GM21576 (cell line): Measurements from ENCODE around the gene SV2B.
"Not testable (repeated sequence)": the region's sequence is repeated elsewhere in the genome, so short reads cannot be mapped to it uniquely, and the experiment has no call there.

Experiments used
- ATAC-seq: cut with Tn5 transposase; IDR thresholded peaks from one replicate; pipeline ENCODE4 v1.9.1; 2021; ENCODE audit warnings: mild to moderate bottlenecking, moderate library complexity; ENCODE audit not compliant: unreplicated experiment

The SV2B gene, protein sequence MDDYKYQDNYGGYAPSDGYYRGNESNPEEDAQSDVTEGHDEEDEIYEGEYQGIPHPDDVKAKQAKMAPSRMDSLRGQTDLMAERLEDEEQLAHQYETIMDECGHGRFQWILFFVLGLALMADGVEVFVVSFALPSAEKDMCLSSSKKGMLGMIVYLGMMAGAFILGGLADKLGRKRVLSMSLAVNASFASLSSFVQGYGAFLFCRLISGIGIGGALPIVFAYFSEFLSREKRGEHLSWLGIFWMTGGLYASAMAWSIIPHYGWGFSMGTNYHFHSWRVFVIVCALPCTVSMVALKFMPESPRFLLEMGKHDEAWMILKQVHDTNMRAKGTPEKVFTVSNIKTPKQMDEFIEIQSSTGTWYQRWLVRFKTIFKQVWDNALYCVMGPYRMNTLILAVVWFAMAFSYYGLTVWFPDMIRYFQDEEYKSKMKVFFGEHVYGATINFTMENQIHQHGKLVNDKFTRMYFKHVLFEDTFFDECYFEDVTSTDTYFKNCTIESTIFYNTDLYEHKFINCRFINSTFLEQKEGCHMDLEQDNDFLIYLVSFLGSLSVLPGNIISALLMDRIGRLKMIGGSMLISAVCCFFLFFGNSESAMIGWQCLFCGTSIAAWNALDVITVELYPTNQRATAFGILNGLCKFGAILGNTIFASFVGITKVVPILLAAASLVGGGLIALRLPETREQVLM

DNA sequence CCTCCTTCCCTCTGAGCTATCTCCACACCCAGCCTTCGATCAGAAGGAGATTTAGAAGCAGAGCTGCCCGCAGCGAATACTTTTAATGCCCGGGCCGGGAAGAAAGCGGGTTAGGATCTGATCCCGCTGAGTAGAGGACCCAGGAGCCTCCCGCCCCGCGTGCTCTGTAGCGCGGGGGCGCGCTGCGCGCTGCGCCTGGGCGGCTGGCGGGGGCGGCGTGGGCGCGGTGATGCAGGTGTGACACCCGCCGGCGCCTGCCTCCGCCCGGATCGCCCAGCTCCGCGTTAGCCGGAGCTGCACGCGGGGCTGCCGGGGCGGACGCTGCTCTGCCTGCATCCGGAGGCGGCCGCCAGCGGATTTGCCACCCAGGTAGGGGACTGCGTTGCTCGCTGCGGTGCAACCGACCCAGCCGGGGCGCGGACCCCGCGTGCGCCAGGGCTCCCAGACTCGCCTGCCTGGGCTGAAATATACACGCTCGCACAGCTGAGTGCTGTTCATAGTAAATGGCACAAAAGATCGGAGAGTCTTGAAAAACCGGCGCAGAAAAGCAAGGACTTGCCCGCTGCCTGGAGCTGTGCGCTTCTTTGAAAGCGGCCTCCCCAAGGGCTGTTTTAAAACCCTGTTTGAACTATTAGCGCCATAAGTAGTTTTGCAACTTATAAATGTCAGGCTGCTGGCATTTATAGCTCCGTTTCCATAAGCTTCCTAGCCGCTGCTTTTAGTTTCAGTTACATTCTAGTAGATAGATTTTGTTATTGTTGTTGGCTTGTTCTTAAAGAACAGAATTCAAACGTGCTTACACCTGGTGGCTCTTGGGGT, at the start of gene SV2B:
TSS of gene SV2B (plus strand) at position 263 of the 819 bp plus-strand sequence. CDS start 126,007 bp downstream, outside the sequence.
- peak; percentile 60 for ATAC-seq

DNA sequence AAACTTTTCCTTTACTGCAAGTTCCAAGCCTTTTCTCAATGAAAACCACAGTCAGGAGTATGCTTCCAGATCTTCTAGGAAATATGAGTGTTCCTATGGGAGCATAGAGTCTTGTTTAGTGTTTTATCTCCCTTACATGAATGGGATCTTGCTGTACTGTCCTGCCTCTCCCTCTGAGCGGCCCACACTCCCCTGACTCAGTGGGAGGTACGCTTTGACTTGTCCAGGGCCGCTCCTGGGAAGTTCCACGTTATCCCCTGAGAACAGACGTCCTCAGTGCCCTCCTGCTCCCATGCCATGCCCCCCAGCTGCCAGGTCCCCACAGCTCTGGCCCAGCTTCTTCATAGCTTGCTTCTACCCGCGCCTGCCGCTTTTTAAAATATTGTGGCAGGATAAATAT, 48.8 kb upstream of the SV2B start:
- no peak for ATAC-seq

DNA sequence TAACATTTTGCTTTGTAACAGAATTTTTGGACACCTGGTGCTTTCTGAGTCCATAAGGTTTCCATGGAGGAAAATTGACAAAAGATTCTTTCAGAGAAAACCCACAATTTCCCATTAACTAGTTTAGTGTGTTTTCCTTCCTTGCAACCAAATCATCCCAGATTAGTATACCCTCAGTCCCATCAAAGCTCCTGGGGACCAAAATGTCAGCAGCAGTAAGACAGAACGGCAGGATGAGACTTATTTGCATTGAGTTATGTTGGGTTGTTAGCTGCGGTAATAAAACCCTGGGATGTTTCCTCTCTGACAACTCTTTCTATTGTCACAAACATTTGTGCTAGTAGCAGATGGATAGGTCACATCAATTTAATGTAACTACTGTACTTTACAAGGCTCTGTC, 45.2 kb upstream of the SV2B start:
- ATAC-seq: no peak

DNA sequence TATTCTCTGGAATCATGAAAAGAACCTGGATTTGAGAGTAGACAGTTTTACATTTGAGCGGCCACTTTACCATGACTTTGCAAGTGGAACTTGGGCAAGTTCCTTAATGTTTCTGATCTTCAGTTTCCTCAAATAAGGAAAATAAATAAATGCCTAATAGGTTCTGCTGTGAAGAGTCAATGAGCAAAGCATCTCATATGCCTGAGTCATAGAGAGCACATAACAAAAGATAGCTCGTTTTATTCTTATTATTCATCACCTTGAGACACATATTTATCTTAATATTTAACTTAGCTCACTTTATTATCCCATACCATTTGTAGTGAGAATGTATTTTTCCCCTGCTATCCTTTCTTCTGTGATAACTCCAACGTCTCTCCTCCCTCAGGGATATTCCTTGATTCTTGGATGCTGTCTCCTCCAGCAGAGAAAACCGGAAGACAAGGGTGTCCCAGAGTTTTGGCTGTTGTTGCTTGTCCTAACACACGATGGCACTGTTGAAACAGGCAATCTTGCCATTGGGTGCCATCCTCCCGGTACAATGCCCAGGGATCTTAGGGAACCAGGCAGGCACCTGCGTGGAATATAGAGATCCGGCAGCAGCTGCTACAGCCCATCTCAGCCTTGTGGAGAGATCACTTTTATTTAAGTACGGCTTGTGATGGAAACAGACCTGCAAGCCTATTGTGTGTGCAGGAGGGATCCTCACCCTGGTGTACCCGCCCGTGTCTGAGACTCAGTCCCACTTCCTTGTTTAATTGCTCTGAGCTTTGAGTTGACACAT, 44.3 kb upstream of the SV2B start:
- ATAC-seq: no peak

DNA sequence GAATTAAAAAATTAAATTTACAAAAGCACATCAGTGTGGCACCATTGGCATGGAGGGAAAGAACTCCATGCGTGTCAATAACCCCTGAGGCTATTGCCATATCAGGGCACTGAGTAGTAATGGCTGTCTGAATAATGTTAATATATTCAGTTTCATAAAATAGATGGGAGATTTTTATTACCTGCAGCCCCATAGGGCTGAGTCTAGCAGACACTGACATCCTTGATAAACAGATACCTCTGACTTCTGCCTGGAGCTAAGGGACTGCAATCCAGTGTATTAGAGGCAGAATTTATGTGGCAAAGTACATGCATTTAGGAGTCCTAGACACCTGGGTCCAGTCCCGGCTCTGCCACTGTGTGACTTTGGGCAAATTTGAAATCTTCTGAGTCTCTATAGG, 38.8 kb upstream of the SV2B start:
- no peak for ATAC-seq

DNA sequence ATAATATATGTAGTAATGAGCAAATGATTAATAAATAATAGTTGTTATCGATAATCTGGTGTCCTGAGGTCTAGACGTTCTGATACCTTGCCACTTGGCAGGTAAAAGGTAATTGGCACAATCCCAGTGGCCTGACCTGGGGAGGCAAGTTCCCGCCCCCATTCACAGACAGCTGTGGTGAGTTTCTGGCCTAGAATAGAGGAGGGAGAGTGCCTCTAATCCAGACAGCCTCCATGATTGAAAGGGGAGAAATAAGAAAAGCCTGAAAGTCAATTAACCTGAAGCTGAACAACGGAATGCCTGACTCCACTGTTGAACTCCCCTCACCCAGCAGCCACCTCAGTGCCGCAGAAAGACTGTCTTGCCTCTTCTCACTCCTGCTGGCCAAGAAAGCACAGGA, 38.1 kb upstream of the SV2B start:
- ATAC-seq: no peak

DNA sequence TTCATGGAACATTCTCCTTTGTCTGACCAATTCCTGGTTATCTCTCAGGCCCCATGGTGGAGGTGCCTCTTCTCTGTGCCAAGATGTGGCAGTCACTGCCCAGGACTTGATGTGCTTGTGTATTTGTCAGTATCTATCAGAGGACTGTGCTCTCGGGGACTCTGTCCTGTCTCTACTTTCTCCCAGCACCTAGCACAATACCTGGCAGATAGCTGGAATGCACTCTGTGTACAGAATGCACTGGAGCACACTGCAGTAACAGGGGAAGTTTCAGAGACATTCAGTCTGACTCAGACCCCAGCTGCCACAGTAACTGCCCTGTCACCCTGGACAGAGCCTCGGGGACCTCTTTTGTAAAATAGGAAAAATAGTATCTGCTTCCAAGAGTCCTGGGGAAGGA, 34.6 kb upstream of the SV2B start:
- no peak for ATAC-seq

DNA sequence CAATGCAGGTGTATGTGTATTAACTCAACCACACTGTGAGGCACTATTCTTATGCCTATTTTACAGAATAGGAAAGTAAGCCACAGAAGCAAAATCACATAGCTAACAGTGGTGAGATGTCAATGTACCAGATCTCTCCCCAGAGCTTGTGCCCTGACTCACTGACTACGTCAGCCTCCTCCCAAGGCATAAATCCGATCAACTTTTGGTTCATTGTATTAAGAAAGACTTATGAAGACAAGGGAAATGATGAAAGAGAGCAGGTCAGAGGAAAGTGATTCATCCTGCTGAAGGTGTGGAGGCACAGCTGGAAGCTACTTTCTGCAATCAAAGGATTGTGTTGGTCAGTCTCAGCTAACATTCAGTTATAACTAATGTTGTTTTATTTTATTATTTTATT, 33.0 kb upstream of the SV2B start:
- ATAC-seq: no peak

DNA sequence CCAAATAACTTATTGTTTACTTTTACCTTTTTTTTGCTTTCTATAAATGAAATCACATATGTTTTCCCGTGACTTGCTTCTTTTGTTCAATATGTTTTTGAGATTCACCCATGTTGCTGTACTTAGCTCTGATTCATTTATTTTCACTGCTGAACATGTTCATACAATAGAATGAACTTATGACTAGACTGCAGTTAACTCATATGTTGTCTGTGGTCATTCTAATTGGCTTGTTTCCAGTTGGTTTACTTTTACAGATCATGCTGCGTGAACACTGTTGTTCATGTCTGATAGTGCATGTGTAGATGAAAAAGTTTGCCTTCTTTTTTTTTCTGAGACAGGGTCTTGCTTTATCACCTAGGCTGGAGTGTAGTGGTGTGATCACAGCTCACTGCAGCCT, 31.6 kb upstream of the SV2B start:
- ATAC-seq: no peak

DNA sequence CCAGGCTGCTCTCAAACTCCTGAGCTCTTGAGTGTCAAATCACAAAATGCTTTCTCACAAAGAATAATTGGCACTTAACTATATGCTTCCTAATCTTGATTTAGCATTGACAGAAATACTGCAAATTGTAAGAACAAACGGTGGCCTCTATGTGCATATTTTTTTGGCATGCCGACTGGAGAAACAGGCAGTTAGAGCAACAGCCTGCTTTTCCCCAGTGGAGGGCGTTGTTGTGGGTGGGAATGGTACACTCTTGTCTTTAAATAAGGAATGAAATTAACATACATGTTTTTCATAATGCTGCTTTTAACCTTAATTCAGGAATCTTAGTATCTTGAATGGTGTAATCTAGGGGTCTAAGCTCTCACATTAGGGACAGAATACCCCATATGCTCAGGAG, 31.1 kb upstream of the SV2B start:
- ATAC-seq: no peak

DNA sequence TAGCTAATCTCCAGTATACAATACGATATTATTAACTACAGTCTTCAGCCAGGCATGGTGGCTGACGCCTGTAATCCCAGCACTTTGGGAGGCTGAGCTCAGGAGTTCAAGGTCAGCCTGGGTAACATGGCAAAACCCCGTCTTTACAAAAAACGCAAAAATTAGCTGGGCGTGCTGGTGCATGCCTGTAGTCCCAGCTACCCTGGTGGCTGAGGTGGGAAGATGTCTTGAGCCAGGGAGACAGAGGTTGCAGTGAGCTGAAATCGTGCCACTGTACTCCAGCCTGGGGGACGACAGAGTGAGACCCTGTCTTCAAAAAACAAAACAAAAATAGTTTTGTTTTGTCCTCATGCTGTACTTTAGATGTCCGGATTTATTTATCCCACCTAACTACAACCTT, 29.2 kb upstream of the SV2B start:
- ATAC-seq: no peak

DNA sequence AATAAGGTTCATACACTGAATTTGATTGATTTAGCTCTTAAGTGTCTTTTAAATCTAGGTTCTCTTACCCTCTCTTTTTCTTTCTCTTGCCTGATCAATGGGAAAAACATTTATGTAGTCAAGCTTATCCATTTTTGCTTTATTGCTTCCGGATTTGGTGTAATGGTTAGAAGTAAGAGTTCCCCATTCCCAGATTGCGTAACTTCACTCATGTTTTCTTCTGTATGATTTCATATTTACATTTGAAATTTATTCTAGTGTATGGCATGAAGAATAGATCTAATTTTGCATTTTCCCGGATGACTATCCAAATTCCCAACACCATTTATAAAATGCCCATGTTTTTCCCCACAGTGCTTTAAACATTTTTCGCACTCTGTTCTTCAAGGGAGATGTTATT, 27.9 kb upstream of the SV2B start:
- ATAC-seq: no peak

DNA sequence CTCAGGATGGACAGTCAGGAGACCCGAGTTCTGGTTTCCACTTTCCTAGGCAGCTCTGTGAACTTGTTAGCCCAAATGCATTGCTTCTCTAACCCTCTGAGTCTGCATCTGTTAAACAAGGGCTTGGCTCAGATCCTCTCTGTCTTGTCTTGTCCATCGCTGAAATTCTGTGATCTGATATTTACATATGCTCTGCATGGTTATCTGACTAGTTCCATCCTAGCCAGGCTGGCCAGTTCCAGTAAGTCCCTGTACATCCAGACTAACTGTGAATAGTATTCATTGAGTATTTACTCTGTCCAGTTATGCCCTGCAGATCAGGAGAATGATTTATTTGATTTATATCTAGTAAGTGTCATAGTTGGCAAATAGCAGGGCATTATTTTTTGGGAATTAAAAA, 27.0 kb upstream of the SV2B start:
- no peak for ATAC-seq

DNA sequence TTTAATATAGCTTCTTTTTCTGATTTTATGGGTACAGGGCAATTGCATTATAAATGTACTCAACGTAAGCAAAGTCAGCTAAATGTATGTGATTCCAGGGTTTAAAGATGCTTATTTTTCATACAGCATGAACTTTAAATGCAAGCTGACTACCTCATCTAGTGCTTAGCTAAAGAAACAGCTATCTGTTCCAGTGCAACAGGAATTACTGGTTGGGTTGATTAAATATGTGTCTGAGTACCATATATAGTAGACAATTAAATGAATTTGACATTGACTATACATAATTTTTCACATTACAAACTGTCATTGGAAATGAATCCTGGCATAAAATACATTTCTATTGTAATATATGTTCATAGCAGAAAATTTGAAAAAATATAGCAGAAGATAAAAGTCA, 26.3 kb upstream of the SV2B start:
- ATAC-seq: no peak

DNA sequence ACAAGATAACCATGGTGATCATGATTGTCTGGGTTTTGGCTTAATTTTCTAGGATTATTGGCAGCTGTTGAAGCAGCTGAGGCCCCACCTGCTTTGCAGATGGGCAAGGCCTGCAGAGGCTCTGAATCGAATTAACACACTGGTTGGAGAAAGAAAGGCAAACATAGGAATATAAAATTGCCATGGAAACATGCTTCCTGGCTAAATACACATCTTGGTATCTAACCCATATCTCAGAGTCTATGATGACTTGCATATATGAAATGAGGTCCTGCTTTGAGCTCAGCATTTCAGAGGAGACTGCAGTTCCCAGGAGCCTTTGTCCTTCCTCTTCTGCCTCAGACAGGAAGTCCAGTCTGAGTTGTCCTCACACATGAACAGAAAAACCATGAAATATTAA, 24.3 kb upstream of the SV2B start:
- no peak for ATAC-seq

DNA sequence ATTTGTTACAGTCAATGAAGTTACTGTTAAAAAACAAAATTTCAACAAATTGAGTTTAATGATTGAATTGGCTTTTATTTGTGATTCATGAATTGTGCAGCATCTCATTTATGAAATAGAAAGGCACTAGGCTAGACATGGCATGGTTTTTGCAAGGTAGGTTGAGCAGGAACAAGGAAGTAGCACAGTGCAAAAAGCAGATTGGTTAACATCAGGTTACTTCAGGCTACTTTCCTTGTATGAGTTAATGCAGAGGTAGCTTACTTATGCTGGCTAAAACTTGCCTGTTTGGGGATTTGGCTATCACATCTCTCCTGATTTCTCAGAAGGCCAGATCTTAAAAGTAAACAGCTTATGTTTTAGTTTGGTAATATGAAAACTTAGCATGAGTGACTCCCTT, 23.0 kb upstream of the SV2B start:
- ATAC-seq: no peak

DNA sequence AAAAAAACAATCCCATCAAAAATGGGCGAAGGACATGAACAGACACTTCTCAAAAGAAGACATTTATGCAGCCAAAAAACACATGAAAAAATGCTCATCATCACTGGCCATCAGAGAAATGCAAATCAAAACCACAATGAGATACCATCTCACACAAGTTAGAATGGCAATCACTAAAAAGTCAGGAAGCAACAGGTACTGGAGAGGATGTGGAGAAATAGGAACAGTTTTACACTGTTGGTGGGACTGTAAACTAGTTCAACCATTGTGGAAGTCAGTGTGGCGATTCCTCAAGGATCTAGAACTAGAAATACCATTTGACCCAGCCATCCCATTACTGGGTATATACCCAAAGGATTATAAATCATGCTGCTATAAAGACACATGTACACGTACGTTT, 6.2 kb upstream of the SV2B start:
- not testable (repeated sequence) for ATAC-seq

DNA sequence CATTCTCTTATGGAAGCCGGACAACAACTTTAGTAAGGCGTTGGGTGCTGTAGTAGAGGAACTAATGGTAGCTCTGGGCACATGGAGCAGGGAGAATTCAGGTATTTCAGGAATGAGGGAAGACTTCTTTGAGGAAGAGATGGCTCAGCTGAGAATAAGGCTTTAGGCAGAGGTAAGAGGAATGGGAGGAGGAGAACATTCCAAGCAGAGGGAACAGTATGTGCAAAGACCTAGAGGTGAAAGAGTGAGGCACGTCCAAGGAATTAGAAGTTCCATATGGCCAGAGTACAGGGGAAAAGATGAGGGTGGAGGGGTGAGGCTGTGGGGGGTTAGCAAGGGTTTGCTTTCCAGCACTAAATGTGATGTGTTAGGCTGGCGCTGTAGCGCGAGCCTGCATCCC, 1.6 kb upstream of the SV2B start:
- ATAC-seq: no peak

DNA sequence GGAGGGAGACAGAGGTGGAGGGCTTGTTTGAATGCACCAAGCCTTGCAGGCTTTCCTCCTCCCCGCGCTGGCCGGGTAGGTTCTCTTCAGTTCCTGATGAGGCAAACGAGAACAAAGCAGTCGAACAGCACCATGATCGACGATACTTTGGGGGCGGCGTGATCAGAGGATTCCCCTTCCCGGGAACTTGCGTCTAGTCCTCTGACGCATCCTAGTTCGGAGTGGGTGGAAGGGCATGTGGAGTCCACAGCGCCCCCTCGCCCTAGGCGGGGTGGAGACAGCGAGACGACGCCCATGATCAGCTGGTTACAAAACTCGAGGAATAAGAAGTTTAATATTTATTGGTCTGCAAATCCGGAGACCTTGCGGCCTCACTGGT, 452 bp upstream of the SV2B start:
- ATAC-seq: peak; percentile 31

DNA sequence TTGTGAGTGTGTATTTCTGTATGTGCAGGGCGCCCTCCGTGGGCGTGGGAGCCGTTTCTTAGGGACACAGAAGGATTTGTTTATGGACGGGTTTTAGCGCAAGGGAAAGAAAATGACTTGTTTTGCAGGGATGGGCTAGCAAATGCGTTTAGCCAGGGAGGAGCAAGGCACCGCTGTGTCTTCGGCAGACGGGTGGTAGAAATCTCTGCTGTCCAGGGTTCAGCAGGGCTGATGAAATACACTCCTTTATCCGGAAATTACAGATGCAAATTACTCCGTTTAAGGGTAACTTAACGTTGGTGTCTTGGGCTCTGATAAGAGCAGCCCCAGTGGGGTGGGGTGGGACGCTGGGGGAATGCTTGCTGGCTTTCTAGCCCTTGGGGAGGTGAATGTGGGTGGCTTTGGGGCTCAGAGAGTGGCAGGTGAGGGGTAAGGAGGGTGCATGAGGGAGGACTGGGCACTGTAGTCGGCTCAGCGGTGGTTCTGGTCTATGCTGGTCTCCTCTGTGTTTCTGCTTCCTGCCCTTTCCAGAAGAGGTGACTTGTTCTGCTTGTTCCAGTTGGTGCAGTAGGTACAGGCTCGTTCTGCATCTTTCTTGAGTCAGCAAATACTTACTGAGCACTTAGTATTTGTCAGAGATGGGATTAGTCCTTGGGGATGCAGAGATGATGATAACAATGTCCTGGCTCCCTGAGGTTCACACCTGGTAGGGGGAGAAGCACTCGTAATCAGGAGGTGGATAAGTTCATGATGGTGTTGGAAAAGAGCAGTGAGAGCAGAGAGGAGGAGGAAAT, 954 bp downstream of the SV2B start:
- no peak for ATAC-seq
